Measurements from ENCODE around the gene DTNB. TPM values are rescaled to one million over a fixed set of nuclear protein-coding genes. Genes with fewer than 3 reads are reported as not detected.

DTNB gene
- total RNA-seq, 1 donor from 2014 or later, result 8.5 TPM

- Mint-ChIP-seq H3K27ac (ENCODE audit: unreplicated experiment) (peak overlapping the region; percentile 70), H3K27me3 (ENCODE audit: low read depth) (no peaks in the 10 kb centered on the region), H3K4me3 (ENCODE audit: unreplicated experiment) (peak overlapping the region; percentile 66), H3K36me3 (ENCODE audit: low read depth) (no peaks in the 10 kb centered on the region), H3K9me3 (ENCODE audit: low read depth) (no peaks in the 10 kb centered on the region), H3K4me1 (ENCODE audit: low read depth) (peaks cover 9% of the 10 kb centered on the region)
- peak; percentile 93 for DNase-seq (ENCODE audit: low spot score)
- peak; percentile 100 for TF ChIP-seq CTCF (IDR thresholded peaks at IDR 0.05)
Measured at GRCh38 chr2:25376750-25377621, 296.4 kb downstream of the DTNB start.

- Mint-ChIP-seq H3K27me3 (ENCODE audit: low read depth) (no peaks in the 10 kb centered on the region), H3K27ac (ENCODE audit: unreplicated experiment) (no peak overlapping the region), H3K36me3 (ENCODE audit: low read depth) (no peaks in the 10 kb centered on the region), H3K4me3 (ENCODE audit: unreplicated experiment) (peak overlapping the region; percentile 42), H3K4me1 (ENCODE audit: low read depth) (peaks cover 9% of the 10 kb centered on the region), H3K9me3 (ENCODE audit: low read depth) (no peaks in the 10 kb centered on the region)
- TF ChIP-seq CTCF (IDR thresholded peaks at IDR 0.05), result no peak
- DNase-seq (ENCODE audit: low spot score), result peak; percentile 56
Measured at GRCh38 chr2:25375989-25376545, 297.3 kb downstream of the DTNB start.

GRCh38 chr2:25375371-25375988, 297.9 kb downstream of the DTNB start:
- no peak for TF ChIP-seq CTCF (IDR thresholded peaks at IDR 0.05)
- no peak overlapping the region for H3K27ac Mint-ChIP-seq (ENCODE audit: unreplicated experiment)
- DNase-seq (ENCODE audit: low spot score), result peak; percentile 63
- no peaks in the 10 kb centered on the region for H3K36me3 Mint-ChIP-seq (ENCODE audit: low read depth)
- H3K27me3 Mint-ChIP-seq (ENCODE audit: low read depth), result no peaks in the 10 kb centered on the region
- H3K4me3 Mint-ChIP-seq (ENCODE audit: unreplicated experiment), result no peak overlapping the region
- no peaks in the 10 kb centered on the region for H3K9me3 Mint-ChIP-seq (ENCODE audit: low read depth)
- peaks cover 9% of the 10 kb centered on the region for H3K4me1 Mint-ChIP-seq (ENCODE audit: low read depth)

GRCh38 chr2:25374827-25375226, 298.6 kb downstream of the DTNB start:
- Mint-ChIP-seq H3K36me3 (ENCODE audit: low read depth) (no peaks in the 10 kb centered on the region), H3K4me1 (ENCODE audit: low read depth) (peaks cover 9% of the 10 kb centered on the region), H3K9me3 (ENCODE audit: low read depth) (no peaks in the 10 kb centered on the region), H3K4me3 (ENCODE audit: unreplicated experiment) (no peak overlapping the region), H3K27me3 (ENCODE audit: low read depth) (no peaks in the 10 kb centered on the region), H3K27ac (ENCODE audit: unreplicated experiment) (no peak overlapping the region)
- peak; percentile 55 for DNase-seq (ENCODE audit: low spot score)
- no peak for TF ChIP-seq CTCF (IDR thresholded peaks at IDR 0.05)

- no peak for DNase-seq (ENCODE audit: low spot score)
- TF ChIP-seq CTCF (IDR thresholded peaks at IDR 0.05), result no peak
- Mint-ChIP-seq H3K27ac (ENCODE audit: unreplicated experiment) (no peak overlapping the region), H3K4me1 (ENCODE audit: low read depth) (peaks cover 9% of the 10 kb centered on the region), H3K9me3 (ENCODE audit: low read depth) (no peaks in the 10 kb centered on the region), H3K36me3 (ENCODE audit: low read depth) (no peaks in the 10 kb centered on the region), H3K27me3 (ENCODE audit: low read depth) (no peaks in the 10 kb centered on the region), H3K4me3 (ENCODE audit: unreplicated experiment) (no peak overlapping the region)
Measured at GRCh38 chr2:25374411-25374810, 299.0 kb downstream of the DTNB start.
